HPDE6-E6E7 (cell line): ENCODE measurements around the gene NFIB.

Experiments
- DNase-seq: peaks from one replicate; pipeline ENCODE4 v3.0.0; 2011; ENCODE audit warnings: missing footprints; ENCODE audit errors: extremely low spot score

Gene NFIB

GRCh38 chr9:14313951-14314423, at the start of gene NFIB:
Gene NFIB, minus strand, starts transcription at chr9:14314141. Its CDS starts 630 bp downstream, at chr9:14313511.
- no peak for DNase-seq

DNA sequence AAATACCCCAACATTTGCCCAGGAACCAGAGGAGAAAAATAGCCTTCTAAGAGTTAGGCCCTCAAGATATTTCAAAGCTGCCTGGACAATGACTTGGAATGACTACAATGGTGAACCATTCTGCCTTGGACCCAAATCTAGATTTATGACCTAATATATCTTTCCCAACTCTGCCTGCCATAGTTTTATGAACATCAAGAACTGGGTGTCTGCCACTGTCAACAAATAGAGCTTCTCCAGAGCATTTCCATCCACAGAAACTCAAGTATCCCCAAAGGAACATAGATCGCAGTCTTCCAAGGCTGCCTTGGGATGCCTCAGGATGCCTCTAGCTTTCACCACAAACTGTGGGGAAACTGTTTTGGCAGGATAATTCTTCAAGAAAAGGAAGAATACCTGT, 48.2 kb upstream of the NFIB start:
- no peak for DNase-seq

DNA sequence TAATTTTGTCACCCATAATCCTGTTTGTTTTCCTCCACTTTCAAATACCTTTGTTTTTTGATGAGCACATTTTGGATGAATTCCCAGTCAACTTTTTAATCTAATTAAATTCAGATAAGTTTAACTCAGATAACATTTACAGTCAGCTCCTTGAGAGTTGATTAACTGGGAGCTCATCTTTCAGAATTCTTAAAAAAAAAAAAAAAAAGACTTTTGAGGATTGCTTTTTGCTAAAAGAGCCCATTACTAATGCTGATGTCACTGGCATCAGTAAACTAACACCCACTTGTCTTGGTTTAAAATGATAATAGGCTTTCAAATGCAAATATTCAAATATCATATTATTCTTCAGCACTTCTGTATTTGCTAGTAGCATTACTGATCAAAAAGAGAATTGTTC, 47.1 kb upstream of the NFIB start:
- no peak for DNase-seq

DNA sequence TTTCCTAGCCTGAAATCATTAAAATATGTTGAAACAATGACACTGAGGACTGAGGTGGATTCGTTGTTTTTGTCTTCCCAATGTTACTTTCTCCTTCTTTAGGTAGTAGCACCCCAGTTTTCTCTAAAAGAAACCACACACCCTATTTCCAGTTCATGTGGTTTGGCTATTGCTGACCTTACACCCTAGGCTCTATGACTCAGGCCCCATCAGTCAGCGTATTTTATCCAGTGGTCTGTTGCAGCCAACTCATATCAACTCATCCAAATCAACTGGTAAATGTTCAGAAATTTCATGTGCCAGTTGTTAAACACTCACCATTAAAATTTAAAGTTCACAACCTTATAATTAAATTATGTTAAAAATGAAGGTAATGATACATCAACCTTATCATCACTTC, 44.6 kb upstream of the NFIB start:
- DNase-seq = no peak

- DNase-seq = no peak
Observed at GRCh38 chr9:14356351-14357265, 42.7 kb upstream of the NFIB start.

DNA sequence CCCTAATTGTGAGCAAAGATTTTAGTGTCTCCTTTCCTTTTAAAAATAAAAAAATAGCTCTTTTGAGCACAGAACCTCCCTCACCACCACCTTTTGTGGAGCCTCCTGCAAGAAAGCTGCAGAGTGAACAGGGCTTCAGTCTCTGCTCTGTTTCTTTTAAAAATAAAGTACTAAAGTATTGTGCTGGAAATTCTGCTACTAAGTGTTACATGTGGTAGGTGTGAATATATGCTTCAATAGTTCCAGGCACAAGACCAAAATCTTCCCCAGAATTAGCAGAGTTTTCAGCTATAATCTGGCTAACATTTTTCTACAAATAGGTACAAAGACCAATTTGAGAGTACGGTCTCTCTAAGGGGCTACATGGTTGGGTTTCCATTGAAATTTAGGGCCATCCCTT, 40.3 kb upstream of the NFIB start:
- DNase-seq = no peak

DNA sequence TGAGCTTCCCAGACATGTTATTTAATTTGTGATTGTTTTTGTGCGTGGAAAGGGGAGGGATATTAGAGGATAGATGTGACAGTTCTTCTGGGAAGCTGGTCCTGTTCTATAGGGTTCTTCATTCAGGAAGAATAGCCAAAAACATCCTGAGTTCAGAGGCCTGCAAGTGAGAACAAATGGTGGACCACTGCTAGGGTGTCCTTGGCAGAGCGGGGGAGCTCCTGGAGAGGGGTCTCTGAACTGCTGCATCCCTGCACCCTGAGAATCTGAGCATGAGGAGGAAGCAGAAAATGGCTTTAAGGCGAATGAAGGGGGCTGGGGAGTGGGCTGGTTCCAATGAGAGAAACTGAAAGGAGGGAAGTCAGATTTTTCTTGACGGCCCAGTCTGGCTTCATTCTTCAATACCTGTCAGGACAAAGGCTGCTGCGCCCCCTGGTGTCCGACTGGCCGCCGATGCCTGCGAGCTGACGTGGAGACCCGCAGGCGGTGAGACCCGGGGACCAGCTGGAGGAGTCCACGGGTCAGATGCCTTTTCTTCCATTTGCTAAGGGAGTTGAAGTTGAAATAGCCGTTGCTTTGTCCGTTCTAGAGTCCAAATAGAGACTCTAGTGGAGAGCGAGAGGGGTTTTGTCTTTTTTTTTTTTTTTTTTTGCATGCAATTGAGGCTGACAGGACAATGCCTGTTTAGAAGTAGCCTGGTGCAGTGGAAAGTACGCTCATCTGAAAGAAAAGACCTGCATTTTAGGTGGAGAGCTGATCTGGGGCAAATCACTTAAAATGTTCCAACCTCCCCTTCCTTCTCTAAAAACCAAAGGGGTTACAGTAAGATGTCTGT, 39.5 kb upstream of the NFIB start:
- DNase-seq = peak; percentile 77

- no peak for DNase-seq
Observed at GRCh38 chr9:14352503-14352902, 38.6 kb upstream of the NFIB start.

- DNase-seq = no peak
Observed at GRCh38 chr9:14351221-14351836, 37.4 kb upstream of the NFIB start.

DNA sequence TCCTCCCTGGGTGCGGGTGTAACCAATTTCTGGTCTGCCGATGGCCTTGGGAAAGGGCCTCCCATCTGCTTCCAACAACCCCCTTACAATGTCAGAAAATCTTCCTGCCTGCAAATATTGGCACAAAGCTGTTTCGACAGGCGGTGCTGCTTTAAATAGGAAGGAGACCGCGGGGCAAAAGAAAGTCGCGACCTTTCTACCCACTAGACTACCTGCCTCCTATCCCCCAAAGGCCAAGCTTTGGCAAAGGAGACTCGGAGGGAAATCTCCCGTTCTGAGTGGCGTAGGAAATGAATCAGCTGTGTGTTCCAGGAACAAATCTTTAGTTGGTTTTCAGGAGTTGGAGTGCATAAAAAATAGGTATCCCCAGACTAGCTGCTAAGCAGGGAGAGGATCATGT, 36.8 kb upstream of the NFIB start:
- no peak for DNase-seq

GRCh38 chr9:14350349-14350728, 36.4 kb upstream of the NFIB start:
- DNase-seq = no peak

DNA sequence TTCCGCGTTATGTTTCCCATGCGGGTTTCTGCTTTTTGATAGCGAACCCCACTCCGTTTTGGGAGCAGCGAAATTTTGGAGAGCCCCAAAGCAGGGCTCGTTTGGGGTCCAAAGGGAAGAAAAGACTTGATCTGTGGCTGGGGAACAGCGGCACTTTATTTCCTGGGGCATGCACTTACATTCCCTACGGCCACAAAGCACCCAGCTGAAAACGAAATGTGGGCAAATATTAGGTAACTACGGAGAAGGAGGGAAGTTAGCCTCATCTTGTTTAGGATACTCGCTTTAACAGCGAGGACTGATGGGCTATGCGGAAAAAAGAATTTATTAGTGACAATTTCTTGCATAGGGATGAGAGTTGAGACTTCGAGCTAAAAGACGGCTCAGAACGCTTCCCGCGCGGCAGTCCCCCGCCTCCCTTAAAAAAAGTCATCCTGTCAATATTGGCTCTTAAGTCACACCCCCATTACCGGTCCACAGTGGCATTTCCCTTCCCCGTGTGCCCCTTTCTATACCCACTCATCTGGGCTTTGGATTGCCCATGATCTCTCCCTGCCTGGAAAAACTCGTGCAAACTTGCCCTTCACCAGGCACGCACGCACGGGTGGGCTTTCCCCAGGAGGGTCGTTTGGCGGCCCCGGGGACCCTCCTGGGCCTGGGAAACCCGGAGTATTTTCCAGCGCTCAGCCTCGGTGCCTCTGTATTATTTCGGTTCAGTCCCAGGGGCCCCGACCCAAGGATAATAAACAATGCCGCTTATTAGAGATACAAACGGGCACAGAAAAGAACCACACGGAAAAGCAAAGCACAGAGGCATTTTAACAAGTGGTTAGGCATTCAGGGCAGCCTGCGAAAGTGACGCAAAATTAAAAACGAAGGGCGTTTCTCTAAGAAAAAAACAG, 35.8 kb upstream of the NFIB start:
- DNase-seq = no peak

DNA sequence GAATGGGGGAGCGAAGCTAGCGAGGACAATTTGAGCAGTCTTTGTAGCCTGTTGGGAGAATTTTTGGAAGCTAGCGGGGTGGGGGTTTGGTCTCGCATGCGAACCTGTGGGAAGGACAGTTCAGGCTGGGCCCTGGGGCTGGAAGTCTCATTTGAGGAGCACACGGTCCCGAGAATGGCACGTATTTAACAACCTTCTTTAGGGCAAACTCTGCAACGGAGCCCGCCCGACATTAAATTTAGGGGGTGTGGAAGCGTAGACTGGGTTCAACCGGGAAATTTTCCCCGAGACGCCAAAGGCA, 35.2 kb upstream of the NFIB start:
- DNase-seq = no peak

DNA sequence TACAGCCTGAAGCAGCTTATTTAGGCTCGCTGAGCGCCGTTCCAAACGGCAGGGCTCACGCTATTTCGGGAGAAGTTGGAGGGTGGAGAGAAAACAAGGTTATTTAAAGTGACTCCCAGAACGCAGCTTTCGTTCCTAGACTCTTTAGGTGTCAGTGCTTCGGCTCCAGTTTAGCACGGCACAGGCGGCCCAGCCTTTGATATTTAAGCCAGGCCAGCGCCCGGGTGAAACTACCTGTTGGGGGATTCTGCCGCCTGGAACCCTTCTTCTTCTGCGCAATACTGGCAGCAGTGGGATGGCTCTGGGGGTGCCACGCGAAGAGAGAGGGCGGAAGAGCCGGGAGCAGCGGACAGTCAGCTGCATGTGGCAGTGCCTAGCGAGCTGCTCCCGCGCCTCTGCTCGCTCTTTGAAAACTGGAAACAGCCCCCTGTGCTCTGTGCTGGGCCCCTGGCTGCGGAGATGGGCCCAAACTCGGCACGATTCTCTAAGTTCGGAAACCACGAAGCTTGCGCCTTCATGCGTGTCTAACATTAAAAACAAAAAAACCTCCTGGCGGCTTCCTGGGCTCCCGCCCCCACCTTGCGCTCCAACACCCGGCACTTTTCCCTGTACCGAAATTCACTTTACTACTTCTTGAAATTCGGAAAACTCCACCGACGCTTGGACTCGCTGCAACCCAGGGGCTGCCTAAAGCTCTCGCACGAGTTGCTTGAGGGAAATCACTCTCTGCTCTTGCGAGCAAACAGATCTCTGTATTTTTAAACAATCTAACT, 34.6 kb upstream of the NFIB start:
- no peak for DNase-seq

DNA sequence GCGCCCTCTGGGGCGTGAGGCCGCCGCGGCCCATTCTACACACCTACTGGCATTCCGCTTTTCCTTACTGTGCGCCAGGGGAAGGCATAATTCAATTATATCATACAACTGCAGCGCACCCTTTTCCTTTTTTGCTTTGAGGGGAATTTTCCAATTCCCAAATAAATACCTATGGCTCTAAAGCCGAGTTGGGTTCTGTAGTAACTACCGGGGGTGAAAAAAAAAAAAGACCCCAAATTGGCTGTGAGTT, 34.1 kb upstream of the NFIB start:
- no peak for DNase-seq

- DNase-seq = no peak
Observed at GRCh38 chr9:14347406-14348122, 33.6 kb upstream of the NFIB start.

GRCh38 chr9:14346811-14347405, 33.0 kb upstream of the NFIB start:
- DNase-seq = no peak

GRCh38 chr9:14346231-14346791, 32.4 kb upstream of the NFIB start:
- no peak for DNase-seq

GRCh38 chr9:14345354-14346230, 31.7 kb upstream of the NFIB start:
- DNase-seq = no peak
